ENCODE measurements around the gene CENPM. TPM values are rescaled to one million over a fixed set of nuclear protein-coding genes. Genes with fewer than 3 reads are reported as not detected.

Gene CENPM
- total and polyA plus RNA-seq, 10 of the 15 experiments (the other 5 are each of a cell fraction or from before 2014, with no cell fraction given), result 36.7 to 212 (median 74.7) TPM

DNA sequence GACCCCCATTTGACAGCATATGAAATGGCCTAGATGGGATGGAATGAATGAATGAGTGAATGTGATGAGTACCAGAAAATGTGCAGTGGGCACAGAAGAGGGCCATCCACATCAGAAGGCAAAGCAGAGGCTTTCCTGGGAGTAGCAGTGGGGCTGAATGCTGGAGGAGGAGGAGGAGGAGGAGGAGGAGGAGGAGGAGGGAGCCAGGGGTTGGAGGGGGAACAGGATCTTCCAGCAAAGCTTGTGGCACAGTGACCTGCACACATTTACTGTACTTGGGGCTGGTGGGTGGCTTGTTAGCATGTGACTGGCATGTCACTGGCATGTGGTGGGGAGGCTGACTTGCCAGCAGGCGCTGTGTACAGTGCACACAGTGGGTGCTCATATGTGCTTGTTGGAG, 31.8 kb upstream of the CENPM start:
- in situ Hi-C loops (cut with MboI), result no loop called here

More for the DNA sequence above, 31.8 kb upstream of the CENPM start:
- RAD21 ChIA-PET (ENCODE audit: unreplicated experiment), result no interaction called here
- H3K27ac ChIP-seq (ENCODE audit: control insufficient read depth, insufficient read depth), result no peak overlapping the region
- no TSS peak for BruUV-seq (replicated peaks)
- H3K36me3 ChIP-seq (ENCODE audit: control insufficient read depth in 2 of 2, insufficient read depth in 2 of 2, low read length in 1 of 2), result no peaks in the 10 kb centered on the region
- H3K4me3 ChIP-seq, result no peak overlapping the region
- no peak for DNase-seq (ENCODE audit: low read depth, low spot score)
- CTCF ChIA-PET, result no interaction called here
- H3K9me3 ChIP-seq (replicated peaks; ENCODE audit: control insufficient read depth, insufficient read depth, low read length), result no peaks in the 10 kb centered on the region
- H3K4me2 ChIP-seq (ENCODE audit: control insufficient read depth, insufficient read depth), result no peak overlapping the region
- no peak for FAIRE-seq
- peaks cover 5 to 12% of the 10 kb centered on the region in 2 experiments for H3K27me3 ChIP-seq (replicated peaks in 1 of 2; ENCODE audit: control insufficient read depth in 2 of 2, insufficient read depth in 2 of 2, low read length in 1 of 2)
- no peak overlapping the region for H3K9ac ChIP-seq (ENCODE audit: control insufficient read depth, insufficient read depth, low read length)
- intact Hi-C loops (cut with micrococcal nuclease; ENCODE audit: unreplicated experiment), result no loop called here
- TF ChIP-seq ZNF384 (IDR thresholded peaks at IDR 0.05; ENCODE audit: borderline replicate concordance, low read depth, low read length) (no peak), REST (IDR thresholded peaks at IDR 0.05; ENCODE audit: low read depth, low read length) (no peak), NFIC (IDR thresholded peaks at IDR 0.05; ENCODE audit: low read depth, low read length) (no peak), CBFB (IDR thresholded peaks at IDR 0.05; ENCODE audit: low read depth) (no peak), SIN3A (IDR thresholded peaks at IDR 0.05; ENCODE audit: low read depth, low read length) (no peak), EP300 (IDR thresholded peaks at IDR 0.05; ENCODE audit: borderline replicate concordance in 1 of 2, control insufficient read depth in 1 of 2, low read depth in 2 of 2, low read length in 2 of 2) (no peak), NR2C2 (IDR thresholded peaks at IDR 0.05; ENCODE audit: borderline replicate concordance, control insufficient read depth, insufficient read length, low read depth) (no peak), NFYB (IDR thresholded peaks at IDR 0.05; ENCODE audit: insufficient read depth, low read depth, low read length) (no peak), NR2C1 (IDR thresholded peaks at IDR 0.05) (no peak), E2F4 (IDR thresholded peaks at IDR 0.05; ENCODE audit: low read depth, low read length) (no peak), HDAC6 (IDR thresholded peaks at IDR 0.05; ENCODE audit: unreplicated experiment) (no peak), GABPA (IDR thresholded peaks at IDR 0.05; ENCODE audit: low read depth) (no peak)
- TF ChIP-seq, protein P1, sequence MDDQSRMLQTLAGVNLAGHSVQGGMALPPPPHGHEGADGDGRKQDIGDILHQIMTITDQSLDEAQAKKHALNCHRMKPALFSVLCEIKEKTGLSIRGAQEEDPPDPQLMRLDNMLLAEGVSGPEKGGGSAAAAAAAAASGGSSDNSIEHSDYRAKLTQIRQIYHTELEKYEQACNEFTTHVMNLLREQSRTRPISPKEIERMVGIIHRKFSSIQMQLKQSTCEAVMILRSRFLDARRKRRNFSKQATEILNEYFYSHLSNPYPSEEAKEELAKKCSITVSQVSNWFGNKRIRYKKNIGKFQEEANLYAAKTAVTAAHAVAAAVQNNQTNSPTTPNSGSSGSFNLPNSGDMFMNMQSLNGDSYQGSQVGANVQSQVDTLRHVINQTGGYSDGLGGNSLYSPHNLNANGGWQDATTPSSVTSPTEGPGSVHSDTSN (IDR thresholded peaks at IDR 0.05; ENCODE audit: insufficient replicate concordance, low read depth, low read length), result no peak
- TF ChIP-seq, protein P2, sequence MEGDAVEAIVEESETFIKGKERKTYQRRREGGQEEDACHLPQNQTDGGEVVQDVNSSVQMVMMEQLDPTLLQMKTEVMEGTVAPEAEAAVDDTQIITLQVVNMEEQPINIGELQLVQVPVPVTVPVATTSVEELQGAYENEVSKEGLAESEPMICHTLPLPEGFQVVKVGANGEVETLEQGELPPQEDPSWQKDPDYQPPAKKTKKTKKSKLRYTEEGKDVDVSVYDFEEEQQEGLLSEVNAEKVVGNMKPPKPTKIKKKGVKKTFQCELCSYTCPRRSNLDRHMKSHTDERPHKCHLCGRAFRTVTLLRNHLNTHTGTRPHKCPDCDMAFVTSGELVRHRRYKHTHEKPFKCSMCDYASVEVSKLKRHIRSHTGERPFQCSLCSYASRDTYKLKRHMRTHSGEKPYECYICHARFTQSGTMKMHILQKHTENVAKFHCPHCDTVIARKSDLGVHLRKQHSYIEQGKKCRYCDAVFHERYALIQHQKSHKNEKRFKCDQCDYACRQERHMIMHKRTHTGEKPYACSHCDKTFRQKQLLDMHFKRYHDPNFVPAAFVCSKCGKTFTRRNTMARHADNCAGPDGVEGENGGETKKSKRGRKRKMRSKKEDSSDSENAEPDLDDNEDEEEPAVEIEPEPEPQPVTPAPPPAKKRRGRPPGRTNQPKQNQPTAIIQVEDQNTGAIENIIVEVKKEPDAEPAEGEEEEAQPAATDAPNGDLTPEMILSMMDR (IDR thresholded peaks at IDR 0.05 in 2 of 3, conservative IDR thresholded peaks at IDR 0.05 in 1 of 3; ENCODE audit: control insufficient read depth in 2 of 3, extremely low read depth in 1 of 3, insufficient read depth in 1 of 3, low read depth in 3 of 3, low read length in 3 of 3), result no peak
- TF ChIP-seq, protein P3, sequence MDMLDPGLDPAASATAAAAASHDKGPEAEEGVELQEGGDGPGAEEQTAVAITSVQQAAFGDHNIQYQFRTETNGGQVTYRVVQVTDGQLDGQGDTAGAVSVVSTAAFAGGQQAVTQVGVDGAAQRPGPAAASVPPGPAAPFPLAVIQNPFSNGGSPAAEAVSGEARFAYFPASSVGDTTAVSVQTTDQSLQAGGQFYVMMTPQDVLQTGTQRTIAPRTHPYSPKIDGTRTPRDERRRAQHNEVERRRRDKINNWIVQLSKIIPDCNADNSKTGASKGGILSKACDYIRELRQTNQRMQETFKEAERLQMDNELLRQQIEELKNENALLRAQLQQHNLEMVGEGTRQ (IDR thresholded peaks at IDR 0.05; ENCODE audit: borderline replicate concordance, low read depth, low read length), result no peak
- SMC1A ChIA-PET (ENCODE audit: uncharacterized antibody, unreplicated experiment), result no interaction called here
- H3K79me2 ChIP-seq (ENCODE audit: control insufficient read depth, insufficient read depth, low read length), result no peaks in the 10 kb centered on the region
- H3K4me1 ChIP-seq (ENCODE audit: control insufficient read depth, insufficient read depth, low read length), result peaks cover 7% of the 10 kb centered on the region
- no peaks in the 10 kb centered on the region for H4K20me1 ChIP-seq (ENCODE audit: control insufficient read depth, insufficient read depth)
- H2AFZ ChIP-seq (ENCODE audit: control insufficient read depth, low read depth, low read length), result no peak overlapping the region
- no peak for ATAC-seq
- WGBS (ENCODE audit: insufficient coverage, insufficient replicate concordance, low lambda C conversion rate, missing lambda C conversion rate), result 100% methylated on average over 1 of the region's 1 CpG
- POLR2A ChIA-PET, result interaction anchor here (0.8 kb wide), 1 partner anchor 80 kb away, joined by 3 read pairs; no protein-coding TSS in a partner anchor

Measured in GM12878 (cell line).